Coronary artery (tissue), 2 donors: ENCODE data around the gene PATJ.

Experiments
- DNase-seq: peaks from one replicate; pipeline ENCODE4 v3.0.0-alpha.2; 2017; ENCODE audit warnings: low spot score
- H3K27ac ChIP-seq, 2 donors: fragments of 200-600 bp; sonication (generic); one replicate each; pipeline ENCODE4 v1.5.1; 2016 to 2019
- H3K4me3 ChIP-seq: fragments of 200-600 bp; sonication (generic); 2 replicates; pipeline ENCODE4 v1.5.1; 2016; ENCODE audit warnings: mild to moderate bottlenecking, moderate library complexity
- TF ChIP-seq, protein P1 (sequence below): fragments of 200-600 bp; sonication (generic); IDR thresholded peaks from one replicate; pipeline ENCODE4 v1.5.1; 2019; ENCODE audit warnings: antibody characterized with exemption

PATJ gene

DNA sequence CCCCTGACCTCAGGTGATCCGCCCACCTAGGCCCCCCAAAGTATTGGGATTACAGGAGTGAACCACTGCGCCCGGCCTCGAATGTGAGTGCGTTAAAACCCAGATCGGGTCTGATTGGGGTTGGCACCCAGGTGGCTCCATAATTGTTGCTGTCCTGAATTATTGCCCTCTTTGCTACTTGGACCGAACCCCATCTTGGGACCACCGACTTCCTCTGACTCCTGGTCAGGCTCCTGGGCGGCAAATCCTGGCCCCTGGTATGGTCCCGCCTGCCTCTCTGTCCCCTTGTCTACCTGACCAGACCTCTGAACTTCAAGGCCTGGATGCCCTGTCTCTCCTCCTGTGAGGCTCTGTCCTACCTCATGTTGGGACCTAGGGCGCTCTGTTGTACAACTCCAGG lies 485.2 kb downstream of the PATJ start:
- no peak for DNase-seq
- Histone ChIP-seq H3K4me3 (no peak overlapping the region), H3K27ac (no peak overlapping the region)
- TF ChIP-seq, protein P1, sequence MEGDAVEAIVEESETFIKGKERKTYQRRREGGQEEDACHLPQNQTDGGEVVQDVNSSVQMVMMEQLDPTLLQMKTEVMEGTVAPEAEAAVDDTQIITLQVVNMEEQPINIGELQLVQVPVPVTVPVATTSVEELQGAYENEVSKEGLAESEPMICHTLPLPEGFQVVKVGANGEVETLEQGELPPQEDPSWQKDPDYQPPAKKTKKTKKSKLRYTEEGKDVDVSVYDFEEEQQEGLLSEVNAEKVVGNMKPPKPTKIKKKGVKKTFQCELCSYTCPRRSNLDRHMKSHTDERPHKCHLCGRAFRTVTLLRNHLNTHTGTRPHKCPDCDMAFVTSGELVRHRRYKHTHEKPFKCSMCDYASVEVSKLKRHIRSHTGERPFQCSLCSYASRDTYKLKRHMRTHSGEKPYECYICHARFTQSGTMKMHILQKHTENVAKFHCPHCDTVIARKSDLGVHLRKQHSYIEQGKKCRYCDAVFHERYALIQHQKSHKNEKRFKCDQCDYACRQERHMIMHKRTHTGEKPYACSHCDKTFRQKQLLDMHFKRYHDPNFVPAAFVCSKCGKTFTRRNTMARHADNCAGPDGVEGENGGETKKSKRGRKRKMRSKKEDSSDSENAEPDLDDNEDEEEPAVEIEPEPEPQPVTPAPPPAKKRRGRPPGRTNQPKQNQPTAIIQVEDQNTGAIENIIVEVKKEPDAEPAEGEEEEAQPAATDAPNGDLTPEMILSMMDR: no peak
